Measurements from ENCODE around the gene PLCH1.
"Not testable (repeated sequence)": the region's sequence is repeated elsewhere in the genome, so short reads cannot be mapped to it uniquely, and the experiment has no call there.

PLCH1 gene

GRCh38 chr3:155417119-155417517 is 327.8 kb downstream of the PLCH1 start:
- no peak for DNase-seq (ENCODE audit: low read depth)

DNA sequence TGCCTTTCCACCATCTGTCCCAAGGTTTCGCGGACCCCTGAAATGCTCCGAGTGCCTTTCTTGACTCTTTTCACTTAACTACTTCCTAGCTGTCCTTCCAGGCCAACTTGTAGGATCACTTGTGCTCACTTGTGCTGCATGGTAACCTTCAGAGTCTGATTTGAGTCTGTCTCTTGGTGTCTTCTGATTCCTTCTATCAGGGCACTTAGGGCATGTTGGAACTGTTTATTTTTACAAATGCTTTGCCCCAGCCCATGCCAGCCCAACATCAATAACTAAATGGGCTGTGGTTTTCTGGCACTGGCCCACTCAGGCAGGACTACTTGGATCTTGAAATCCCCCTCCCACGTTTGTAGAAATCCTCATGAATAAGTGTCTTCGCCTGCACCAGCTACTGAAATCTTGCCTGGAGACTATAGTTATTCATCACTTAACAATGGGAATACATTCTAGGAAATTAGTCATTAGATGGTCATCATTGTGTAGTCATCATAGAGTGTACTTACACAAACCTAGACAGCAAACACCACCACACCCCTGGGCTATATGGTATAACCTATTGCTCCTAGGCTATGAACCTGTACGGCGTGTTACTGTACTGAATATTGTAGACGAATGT is 328.3 kb downstream of the PLCH1 start:
- no peak for DNase-seq (ENCODE audit: low read depth)

DNA sequence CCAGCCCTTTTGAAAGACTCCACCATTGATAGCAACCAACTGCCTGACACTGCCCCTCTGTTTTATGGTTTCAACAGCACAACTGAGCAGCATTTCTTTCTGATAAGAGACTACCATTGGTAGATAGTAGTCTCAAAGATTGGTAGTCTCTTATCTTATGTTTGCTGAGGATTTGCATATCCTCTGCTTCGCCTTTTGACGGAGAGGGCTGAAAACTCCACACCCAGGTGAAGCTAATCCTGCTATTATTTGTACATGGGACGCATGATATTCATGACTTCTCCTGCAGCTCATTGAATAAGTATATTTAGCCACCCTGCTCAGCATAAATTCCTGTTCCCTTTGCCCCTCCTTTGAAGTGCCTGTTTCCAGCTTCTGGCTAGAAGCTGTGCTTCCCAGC is 332.0 kb downstream of the PLCH1 start:
- DNase-seq (ENCODE audit: low read depth), result no peak

- no peak for DNase-seq (ENCODE audit: low read depth)
Observed at GRCh38 chr3:155411500-155412223, 333.2 kb downstream of the PLCH1 start.

- DNase-seq (ENCODE audit: low read depth), result no peak
Observed at GRCh38 chr3:155409336-155409735, 335.5 kb downstream of the PLCH1 start.

DNA sequence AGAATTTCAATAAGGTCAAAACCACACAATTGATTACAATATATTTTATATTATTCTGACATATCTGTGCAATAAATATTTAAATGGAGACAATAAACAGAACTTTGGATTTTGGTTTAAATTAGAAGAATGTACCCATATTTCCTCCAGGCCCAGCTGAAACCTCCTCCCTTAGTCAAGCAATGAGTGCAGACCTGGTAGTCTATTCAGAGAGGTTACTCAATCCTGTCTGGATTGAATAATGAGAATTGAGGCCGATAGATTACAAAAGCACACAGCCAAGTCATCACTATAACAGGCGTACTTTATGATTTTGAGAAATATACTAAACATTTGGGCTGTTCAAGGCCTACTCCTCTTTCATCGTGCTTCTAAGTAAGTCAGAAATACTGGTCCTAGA is 336.9 kb downstream of the PLCH1 start:
- no peak for DNase-seq (ENCODE audit: low read depth)

DNA sequence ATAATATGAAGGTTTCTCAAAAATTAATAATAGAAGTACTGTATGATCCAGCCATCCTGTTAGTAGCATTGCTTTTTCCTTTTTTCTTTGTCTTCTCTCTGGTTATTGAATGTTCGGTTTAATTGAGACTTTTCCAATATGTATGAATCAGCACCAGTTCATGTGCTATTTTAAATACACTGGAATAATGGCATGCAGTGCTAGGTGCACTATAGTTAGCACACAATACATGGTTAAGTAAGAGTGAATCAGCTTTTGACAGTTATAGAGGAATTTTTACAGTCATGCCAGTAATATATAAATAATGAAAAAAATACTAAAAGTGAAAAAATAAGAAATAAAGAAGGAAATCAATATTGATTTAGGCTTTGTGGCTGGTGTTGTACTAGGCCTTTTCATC is 337.5 kb downstream of the PLCH1 start:
- DNase-seq (ENCODE audit: low read depth), result no peak

DNA sequence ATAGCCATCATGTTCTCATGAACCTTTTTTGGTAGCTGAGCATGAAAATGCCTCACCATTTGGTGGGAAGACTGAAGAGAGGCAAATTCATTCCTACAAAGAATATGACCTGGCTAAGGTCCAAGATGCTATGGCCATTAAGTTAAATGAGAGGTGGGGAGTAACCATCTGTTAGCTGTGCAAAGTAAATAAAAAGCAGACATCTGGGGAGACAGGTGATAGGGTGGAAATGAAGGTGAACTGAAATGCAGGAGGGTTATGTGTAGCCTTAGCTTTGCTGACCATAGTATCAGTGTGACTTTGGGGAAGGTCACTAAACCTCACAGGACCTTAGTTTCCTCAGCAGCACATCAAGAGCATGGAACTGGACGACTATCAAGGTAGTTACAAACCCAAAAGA is 340.4 kb downstream of the PLCH1 start:
- no peak for DNase-seq (ENCODE audit: low read depth)

GRCh38 chr3:155402656-155403055 is 342.2 kb downstream of the PLCH1 start:
- DNase-seq (ENCODE audit: low read depth), result no peak

- no peak for DNase-seq (ENCODE audit: low read depth)
Observed at GRCh38 chr3:155398046-155398445, 346.8 kb downstream of the PLCH1 start.

- DNase-seq (ENCODE audit: low read depth), result not testable (repeated sequence)
Observed at GRCh38 chr3:155394896-155395295, 350.0 kb downstream of the PLCH1 start.

DNA sequence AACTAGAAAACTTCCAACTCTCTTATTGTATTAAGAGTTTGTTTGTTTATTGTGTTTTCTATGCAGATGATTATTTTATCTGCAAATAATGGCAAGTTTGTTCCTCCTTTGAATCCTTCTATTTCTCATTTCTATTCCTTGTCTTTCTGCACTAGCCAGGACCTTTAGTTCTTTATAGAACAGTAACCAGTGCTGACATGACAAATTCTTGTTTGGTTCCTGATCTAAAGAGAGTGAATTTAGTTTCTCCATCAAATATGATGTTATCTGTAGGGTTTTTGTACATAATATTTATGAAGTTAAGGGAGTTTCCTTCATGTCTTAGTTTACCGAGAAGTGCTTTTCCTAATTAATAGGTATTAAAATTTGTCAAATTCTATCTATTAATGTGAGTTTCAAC is 350.6 kb downstream of the PLCH1 start:
- no peak for DNase-seq (ENCODE audit: low read depth)

DNA sequence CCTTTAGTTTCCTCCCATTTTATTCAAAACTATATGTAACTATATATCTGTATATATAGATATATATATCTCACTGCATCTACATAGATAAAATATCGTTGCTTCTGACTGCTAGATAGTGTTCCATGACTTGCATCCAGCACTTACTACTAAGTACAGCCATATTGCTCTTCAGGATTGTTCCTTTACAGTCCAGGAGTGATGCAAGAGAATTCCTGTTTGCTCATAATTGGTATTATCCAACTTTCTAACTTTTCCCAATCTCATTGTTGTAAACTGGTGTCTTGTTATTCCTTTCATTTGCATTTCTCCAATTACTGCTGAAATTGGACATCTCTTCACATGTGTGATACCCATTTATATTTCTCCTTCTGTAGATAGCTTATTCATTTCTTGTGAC is 351.6 kb downstream of the PLCH1 start:
- DNase-seq (ENCODE audit: low read depth), result no peak

- DNase-seq (ENCODE audit: low read depth), result no peak
Observed at GRCh38 chr3:155392138-155392537, 352.7 kb downstream of the PLCH1 start.

DNA sequence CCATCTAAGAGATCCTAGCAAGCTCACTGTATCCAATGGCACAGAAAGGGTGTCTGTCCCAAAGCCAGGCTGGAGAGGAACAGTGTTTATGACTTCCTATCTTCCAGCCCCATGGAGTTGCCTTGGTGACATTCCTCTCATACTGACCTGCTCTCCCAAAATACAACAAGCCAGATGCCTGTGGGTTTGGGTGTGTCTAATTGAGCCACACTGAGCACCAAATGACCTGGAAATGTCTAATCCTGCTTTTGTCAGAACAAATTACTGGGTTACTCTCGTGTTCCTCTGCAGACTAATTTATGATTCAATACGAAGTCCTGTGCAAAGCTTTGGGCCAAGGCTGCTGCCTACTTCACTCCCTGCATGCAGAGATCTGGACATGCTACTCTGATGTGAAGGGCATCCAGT is 353.3 kb downstream of the PLCH1 start:
- no peak for DNase-seq (ENCODE audit: low read depth)

DNA sequence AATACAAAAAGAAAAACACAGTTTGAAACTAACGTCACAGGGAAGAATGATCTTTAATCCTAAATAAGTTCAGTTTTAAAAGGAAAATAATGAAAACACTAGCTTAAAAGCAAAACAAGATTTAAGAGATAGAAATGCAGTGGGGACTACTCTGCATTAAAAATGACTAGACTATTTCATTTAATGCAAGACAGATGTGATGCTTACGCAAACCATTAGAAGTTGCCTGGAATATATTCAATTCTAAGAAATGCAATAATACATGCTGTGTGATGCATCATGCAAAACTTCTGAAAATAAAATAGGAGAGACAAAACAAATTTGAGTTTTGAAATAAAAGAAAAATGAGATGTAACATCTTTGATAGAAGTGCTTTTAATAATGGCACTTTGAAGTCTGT is 353.8 kb downstream of the PLCH1 start:
- no peak for DNase-seq (ENCODE audit: low read depth)

DNA sequence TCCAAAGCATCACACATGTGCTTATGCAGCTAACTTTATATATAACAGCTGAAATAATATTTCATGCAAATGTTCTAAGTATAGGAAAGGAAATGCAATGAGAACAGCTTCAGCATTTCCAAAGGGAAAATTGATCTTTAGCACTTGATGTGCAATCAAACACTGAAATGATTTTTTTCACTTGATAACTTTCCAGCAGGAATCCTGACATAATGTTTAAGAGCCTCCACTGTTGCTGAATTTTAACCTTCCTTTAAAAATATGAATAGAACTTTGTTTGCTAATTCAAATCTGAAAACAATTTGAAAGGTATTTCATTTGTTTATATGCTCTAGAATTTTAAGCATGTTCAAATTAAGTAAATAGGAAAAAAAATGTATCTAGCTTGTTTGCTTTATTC is 354.5 kb downstream of the PLCH1 start:
- no peak for DNase-seq (ENCODE audit: low read depth)

GRCh38 chr3:155388417-155388816 is 356.5 kb downstream of the PLCH1 start:
- no peak for DNase-seq (ENCODE audit: low read depth)

DNA sequence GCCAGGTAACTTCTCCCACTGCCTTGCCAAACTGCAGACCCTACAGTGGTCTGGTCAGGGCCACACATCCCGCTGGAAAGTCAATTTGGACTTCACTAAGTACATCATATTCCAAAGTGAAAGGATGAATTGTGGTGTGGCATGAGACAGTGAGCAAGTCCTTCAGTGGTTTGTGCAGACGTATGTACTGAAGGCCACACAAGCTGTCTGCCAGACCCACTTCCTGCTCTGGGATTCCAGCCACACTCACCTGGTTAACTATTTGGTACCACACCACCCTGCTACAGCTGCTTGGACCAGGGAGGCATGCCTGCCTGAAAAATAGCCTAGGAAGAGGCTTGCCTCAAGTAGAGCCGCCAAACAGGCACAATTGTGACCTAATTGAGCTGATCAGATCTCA is 357.3 kb downstream of the PLCH1 start:
- no peak for DNase-seq (ENCODE audit: low read depth)

DNA sequence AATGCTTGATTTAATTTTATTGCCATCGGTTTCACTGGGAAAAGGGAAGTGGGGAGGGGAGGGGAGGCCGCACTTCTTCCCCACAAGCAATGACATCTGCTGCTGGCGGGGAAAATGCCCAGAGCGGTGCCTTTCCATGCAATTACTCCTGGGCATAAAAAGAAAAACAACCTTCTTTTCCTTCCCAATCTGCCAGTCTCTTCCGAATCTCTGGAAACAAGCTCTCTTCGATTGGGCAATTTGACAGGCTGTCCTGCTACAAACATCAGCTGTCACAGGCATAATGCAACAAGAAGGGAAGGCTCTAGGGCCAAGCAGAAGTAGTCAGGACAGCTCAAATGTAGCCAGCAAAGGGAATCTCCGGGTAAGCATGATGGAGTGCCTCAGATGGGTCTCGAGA is 358.0 kb downstream of the PLCH1 start:
- no peak for DNase-seq (ENCODE audit: low read depth)

GRCh38 chr3:155385896-155386625 is 358.8 kb downstream of the PLCH1 start:
- no peak for DNase-seq (ENCODE audit: low read depth)

- DNase-seq (ENCODE audit: low read depth), result no peak
Observed at GRCh38 chr3:155382396-155383042, 362.4 kb downstream of the PLCH1 start.

DNA sequence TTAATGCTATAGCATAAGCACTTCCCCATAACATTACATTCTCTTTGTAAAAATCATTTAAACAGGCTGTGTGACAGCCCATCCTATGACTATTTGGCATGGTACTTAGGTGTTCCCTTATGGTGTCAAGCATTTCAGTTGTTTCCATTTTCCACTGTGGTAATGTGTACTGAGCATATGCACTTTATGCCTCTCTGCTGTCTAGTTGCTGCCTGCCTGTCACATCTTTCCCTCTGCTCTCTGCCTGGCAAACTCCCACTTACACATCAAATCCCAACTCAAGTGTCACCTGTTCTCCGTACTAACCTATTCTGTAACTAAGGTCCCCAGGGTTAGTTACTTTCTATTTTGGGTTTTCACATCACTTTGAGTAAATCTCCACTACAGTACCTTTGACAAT is 367.0 kb downstream of the PLCH1 start:
- no peak for DNase-seq (ENCODE audit: low read depth)
